IPS DF 19.7 (cell line): ENCODE data around the gene FGFR4.

Experiments
- DNase-seq: peaks from one replicate; pipeline ENCODE4 v3.0.0-alpha.2; 2013; ENCODE audit warnings: low read depth, low spot score

Gene FGFR4

GRCh38 chr5:177132136-177133095 is 45.7 kb downstream of the FGFR4 start:
- DNase-seq = no peak

DNA sequence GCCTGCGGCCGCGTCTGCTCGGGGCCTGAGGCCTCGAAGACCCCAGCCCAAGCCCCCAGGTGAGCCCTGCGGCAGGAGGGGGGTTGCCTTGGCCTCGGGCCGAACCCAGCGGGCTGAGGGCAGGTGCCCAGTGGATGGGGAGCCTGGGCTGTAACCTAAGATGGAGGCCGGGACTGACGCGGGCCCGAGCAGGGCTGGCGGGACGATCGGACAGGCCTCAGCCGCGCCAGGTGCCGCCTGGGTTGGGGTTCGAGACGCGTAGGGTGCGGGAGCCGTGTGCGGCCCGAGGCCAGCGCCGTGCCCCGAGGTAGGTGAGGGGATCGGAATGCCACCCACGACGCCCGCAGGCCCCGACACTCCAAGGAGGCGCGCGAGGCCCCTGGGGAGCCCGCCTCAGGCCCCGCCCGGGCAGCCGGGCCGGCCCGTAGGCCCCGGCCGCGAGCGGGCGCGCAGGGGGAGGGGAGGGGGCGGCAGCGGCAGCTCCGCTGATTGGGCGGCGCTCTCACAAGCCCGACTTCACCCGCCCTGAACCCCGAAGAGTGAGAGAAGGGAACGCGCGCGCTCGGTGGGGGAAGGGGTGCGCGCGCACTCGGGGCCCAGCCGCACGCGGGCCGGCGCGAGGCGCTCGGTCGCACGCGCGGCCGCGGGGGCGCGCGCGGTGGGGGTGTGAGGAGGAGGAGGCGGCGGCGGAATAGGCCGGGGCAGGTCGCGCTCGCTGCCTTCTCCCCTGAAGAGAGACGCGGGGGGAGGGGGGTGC is 46.6 kb downstream of the FGFR4 start, which contains the start of gene NSD1:
Gene NSD1 (plus strand): TSS at position 678 of the 757 bp plus-strand sequence. CDS start 1,331 bp downstream, outside the sequence.
- no peak for DNase-seq

GRCh38 chr5:177133853-177134696 is 47.4 kb downstream of the FGFR4 start:
- DNase-seq = no peak

- DNase-seq = no peak
Observed at GRCh38 chr5:177134697-177135225, 48.0 kb downstream of the FGFR4 start.

DNA sequence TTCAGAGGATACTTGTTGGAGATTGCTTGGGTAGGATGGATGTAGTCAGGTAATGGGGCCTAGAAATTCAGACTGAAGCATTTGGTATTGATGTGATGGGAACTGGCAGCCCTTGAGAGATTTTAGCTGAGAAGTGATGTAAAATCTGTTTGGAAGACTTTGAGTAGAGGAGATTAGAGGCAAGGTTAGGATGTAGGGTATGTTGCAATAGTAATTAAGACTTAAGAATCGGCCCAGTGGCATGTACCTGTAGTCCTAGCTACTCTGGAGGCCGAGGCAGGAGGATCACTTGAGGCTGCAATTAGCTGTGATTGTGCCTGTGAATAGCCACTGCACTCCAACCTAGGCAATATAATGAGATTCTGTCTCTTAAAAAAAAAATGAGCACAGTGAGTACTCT is 53.6 kb downstream of the FGFR4 start:
- no peak for DNase-seq

DNA sequence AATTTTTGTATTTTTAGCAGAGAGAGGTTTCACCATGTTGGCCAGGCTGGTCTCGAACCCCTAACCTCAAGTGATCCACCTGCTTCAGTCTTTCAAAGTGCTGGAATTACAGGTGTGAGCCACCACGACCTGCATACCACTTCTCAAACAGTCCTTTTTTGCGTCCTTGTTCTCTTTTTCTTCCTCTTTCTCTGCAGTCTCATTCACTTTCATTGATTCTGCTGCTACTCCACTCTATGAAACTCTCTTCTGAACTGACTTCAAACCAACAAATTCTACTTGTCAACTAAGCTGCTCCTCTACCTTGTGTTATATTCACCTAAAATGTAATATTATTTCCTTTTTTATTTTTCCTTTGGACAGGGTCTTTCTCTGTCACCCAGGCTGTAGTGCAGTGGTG is 54.8 kb downstream of the FGFR4 start:
- DNase-seq = no peak

DNA sequence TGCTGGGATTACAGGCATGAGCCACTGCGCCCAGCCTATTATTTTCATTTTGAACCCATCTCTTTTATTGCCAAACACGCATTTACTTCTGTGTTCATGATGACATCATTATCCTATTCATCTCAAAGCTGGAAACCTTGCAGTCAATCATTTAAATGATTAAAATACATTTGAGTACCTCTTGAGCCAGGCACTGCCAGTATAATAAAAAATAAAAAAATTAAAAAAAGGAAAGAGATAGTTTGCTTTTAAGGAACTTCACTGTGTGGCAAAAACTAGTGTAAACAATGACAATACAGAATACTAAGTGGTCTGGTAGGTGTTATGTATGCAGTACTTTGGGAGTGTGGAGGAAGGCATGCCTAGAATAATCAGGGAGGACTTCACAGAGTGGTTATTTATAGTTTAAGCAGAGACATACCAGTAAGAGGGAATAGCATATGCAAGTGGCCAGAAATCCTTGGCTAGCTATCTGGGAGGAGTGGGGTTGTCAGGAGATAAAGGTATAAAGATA is 55.4 kb downstream of the FGFR4 start:
- DNase-seq = no peak

- DNase-seq = no peak
Observed at GRCh38 chr5:177142778-177143177, 56.1 kb downstream of the FGFR4 start.

GRCh38 chr5:177146891-177147638 is 60.4 kb downstream of the FGFR4 start:
- no peak for DNase-seq
